Measurements from ENCODE around the gene CYRIA.

The CYRIA gene

DNA sequence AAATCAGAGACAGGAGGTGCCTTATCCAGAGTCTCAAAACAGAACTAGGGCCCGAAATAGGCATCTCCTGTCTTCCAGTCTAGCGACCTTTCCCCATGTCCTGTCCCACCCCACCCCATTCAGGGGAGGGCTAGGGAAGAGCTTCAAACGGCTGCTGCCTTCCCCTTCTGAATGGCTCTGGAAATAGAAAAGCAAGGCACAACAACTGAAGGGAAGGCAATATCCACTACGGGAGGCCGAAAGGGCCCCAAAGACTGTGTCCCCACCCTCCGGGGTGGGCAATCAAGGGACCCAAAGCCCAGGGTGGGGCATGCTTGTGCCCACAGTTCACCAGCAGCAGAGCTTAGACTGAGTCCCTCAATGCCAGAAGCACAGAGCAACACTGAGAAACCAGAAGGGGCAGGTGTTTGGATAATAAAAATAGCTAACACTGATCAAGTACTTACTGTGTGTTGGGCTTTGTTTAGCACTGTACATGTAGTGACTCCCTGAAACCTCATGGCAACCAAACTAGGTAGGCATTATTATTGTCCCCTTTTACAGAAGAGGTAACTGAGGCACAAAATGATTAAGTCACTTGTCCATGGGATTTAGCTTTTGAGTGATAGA, 38.5 kb downstream of the CYRIA start:
- no peak for DNase-seq

DNA sequence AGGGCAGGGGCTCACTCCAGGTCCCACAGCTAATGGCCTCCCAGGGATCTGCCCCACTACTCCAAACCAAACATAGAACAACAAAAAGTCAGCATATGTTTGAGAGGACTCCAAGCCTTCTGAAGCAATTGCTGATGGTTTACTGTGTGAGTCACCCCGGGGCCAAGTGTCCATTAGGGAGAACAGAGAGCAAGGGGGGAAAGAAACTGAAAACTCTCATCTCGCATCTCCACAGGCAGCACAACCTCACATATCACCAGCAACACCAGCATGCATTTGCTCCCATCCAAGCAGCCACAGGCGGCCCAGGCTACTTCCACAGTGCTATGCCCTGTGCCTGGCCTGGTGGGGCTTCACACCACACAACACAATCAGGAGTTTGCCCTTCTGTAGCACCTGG, 39.1 kb downstream of the CYRIA start:
- no peak for DNase-seq

DNA sequence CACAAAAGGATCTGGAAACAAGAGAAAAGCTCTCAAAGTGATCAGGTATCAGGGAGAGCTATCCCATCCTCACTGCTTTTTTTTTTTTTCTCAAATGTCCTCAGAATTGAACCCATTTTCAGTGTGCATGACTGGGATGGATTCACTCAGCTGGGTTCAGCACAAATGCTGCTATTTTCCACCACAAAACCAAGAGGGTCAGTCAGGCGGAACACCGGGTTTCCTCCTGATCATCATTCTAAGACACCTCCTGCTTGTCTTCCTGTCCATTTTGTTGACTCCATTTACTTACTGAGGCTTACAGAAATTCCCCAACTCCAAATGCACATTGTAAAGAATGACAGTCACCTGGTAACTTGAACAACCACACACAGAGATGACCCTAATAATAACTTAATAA, 39.9 kb downstream of the CYRIA start:
- no peak for DNase-seq

DNA sequence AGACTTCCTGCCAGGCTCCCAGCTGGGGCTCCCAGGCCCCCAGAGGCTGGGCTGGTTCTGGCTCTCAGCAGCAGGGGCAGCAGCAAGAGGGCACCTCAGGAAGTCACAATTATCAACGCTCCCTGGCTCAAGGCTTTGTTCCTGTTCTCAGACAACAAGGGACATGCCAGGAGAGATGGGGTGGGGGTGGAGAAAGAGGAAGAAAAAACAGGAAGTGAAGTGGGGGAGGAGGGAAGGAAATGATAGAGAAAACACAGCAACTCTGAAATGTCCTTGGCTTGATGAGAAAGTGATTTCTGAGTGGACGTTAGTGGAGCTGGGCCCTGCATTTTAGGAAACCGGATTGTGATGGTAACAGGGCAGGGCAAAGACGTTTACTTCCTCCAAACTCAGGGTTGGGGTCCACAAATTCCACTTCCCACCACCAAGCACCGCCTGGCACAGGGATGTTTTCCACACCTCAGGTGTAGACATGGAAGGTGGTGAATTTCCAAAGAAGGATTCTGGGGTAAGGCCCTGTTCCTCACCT, 40.4 kb downstream of the CYRIA start:
- no peak for DNase-seq

DNA sequence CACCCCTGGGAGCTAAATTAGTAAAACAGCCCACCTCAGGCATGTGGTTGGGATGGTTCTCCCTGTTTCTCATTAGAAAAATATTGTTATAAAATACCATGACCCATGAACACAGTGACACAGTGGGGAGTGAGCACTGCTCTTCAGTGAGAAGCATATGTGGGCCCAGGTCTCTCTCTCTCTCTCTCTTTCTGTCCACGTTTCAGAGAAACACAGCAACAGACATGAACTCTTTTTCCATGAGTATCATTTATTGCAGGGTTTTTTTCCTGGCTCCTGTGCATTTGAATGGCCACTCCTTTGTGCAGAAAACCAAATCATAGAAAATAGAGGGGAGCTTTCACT, 41.2 kb downstream of the CYRIA start:
- DNase-seq, result no peak

DNA sequence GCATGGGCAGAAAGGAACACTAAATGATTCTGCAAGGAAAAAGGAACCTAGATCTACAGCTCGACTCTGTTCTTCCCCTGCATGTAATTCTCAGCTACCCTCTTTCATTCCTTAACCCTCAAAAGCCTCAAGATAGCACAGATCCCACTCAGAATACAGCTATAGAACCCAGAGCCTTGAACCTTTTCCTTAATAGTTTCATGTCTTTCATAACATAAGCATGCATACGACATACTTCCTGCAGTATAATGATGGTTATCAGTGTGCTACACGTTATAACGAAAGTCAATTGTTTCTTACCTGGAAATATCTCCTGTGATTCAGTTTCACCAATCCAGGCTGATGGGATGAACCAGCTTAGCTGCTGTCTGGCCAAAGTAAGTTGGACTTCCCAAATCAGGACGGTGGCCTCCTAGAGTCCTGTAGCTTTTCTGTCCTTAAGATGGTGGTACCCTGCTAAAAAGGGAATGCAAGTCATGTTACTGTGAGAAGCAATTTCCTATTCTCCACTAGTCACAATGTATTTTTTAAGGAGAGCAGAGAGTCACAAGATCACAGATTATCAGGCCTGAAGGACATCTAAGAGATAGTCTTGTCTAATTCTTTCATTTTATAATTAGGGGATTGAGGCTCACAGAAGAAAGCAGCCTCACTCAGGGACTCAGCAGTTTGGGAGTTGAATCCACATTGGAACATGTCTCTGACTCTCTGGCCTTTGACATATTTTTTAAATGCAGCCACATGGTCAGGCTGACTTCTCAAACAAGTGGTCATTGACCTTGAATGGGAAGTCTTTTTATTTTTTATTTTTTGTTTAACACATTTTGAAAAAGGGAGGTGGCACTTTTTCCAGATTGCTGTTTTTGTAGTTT, 41.8 kb downstream of the CYRIA start:
- no peak for DNase-seq

DNA sequence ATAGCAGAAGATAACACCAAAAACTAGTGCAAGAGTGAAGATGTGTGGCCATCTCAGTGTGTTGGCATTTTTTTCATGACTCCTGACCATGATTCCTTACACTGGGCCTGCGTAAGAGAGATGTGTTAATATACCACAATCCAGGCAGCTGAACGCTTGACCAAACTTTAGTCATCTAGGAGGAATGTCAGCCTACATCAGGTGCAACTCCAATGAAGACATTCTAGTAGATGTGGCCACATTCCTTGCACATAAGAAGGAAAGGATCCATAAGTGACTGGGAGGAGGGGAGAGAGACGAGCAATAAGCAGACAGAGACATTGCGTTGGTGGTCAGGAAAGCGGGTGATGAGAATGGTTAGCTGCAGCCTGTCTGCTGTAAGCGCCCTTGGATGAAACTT, 42.6 kb downstream of the CYRIA start:
- DNase-seq, result no peak

DNA sequence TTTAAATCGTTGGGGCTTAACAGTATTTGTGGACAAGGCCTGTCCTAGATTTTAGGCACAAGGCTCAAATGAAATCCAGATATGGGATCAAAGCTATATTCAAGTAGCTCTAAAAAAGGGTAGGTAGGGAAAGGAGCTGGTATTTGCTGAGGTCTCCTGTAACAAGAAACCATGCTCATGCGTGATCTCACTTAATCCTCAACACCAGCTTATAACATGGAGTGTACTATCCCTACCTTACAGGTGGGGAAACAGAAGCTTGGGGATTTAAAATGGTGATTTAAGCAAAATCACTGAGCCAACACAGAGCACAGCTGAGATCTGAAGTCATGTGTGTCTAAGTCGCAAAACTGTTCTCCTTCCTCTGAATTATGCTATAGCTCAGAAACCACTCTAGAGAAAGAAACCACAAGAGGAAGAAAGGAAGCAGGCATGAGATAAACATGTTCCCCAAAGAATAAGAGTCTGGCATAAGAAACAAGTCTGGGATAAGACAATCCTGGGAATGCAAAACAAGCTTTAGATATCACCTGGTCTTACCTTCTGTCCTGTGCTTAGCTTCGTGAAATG, 43.1 kb downstream of the CYRIA start:
- no peak for DNase-seq

DNA sequence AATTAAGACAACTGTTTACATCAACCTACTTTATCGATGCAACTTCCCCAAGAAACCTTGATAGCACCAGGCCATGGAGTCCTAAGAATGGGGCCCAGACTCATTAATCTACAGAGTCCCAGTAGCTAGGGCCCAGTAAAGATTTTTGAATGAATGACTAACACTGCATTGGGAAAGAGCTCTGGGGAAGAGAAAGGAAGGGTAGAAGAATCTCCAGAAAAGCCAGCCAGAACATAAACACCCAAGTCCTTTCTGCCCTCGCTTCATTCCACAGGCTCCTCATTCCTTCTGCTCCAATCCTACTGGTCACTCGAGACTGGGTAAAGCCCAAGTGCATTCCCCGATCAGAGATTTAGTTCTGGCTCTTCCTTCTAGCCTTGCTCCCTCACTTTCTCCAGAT, 44.3 kb downstream of the CYRIA start:
- DNase-seq, result no peak

DNA sequence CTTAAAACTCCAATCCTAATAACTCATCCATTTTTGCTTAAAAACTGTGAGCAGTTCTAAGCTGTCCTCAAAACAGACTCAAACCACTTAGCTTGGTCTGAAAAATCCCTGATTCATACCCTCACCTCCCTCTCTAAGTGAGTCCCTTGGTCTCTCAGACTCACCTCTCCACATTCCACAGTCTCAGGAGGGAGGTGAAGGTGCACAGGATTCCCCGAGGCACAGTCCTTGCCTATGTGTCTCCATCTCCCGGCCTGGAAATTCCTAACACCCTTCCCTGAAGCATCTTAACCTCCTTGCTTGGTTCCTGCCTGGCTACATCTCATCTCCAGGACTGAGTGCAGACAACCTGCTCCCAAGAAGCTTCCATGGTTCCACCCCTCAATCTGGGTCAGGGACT, 45.0 kb downstream of the CYRIA start:
- no peak for DNase-seq

DNA sequence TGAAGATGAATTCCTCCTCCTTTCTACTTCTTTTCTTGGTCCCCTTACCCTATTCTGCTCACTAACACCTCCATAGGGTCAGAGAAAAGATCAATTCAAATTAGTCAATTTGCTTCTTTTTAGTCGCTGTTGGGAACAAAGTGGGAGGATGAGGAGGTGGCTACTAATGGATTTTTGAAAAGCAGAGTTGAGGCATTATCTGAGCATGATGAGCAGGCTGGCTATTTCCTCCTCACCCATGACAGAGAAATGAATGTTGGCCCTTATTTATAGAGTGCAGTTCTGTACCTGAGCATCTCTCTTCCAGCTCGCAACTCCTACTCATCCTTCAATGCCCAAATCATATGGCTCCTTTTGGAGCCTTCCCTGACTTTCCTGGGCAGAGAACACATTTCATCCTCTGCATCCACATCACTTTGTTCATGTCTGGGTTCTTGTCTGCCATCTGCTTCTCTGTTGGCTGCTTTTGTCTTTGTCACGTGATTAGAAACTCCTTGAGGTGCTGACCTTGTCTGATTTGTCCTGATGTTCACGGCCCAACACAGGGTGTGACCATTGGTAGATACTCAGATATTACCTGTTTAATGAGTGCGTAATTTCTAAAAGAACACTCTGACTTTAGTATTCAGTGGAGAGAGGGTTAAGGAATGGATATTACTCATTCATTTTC, 45.9 kb downstream of the CYRIA start:
- no peak for DNase-seq

DNA sequence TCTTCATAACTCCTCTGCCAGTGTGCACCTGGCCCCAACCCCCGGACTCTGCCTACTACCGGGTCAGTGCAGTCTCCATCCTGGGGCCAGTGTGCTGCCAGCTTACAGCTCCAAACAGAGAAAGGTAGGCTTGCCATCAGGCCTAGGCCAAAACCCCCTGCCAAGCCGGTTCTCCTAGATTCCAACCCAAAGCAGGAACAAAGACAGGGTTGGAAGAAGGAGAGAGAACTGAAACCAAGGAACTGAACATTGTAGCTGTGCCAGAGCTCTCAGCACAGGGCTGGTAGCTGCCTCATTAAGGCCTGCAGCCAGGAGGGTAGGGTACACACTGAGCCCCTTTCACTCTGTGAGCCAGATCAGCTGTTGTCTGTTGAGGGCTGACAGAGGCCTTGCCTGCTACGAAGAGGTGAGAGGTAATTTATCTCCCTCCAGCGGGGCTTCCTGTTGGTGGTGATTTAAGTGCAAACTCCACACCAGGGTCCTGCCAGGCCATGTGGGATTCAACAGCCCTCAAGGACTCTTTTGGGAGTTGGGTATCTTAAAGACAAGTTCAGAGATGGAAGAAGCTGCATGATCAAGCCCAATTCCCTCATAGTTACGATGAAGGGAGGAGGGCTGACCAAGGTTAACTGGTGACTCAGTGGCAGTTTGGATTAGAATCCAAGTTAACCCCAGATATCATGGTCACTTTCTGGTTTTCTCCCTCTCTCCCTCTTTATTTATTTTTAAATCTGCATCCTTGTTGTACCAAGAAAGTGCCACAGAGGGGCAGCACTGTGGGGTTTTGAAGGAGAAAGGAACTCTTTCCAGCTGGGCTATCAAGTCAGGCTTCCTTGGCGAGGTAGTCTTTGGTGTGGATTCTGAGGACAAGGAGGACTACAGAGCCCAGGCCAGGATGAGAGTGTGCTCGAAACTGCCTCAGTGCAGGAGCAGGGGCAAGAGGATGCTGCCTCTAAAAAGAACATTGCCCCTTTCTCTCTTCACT, 48.1 kb downstream of the CYRIA start:
- no peak for DNase-seq

All from stimulated activated CD4-positive, alpha-beta T cell treated with anti-CD3 and anti-CD28 coated beads, Interleukin-4, amount 100 ng/mL, for 4 hours (primary cell).